ENCODE results near the gene ETS1. TPM values are rescaled to one million over a fixed set of nuclear protein-coding genes. Genes with fewer than 3 reads are reported as not detected.

Gene ETS1
- total RNA-seq, 2 experiments from 2014 or later = 203 to 466 TPM

GRCh38 chr11:128487978-128488377 is 99.4 kb downstream of the ETS1 start:
- TF ChIP-seq CTCF (conservative IDR thresholded peaks at IDR 0.05; ENCODE audit: low read length) = no peak
- TF ChIP-seq EZH2phosphoT487 (IDR thresholded peaks at IDR 0.05; ENCODE audit: borderline replicate concordance, low read depth, low read length) = no peak
- H3K79me2 ChIP-seq (ENCODE audit: insufficient read depth, low read depth, low read length) = peaks cover 90% of the 10 kb centered on the region
- H3K4me1 ChIP-seq (ENCODE audit: insufficient read depth, low read length, poor library complexity, severe bottlenecking) = peaks cover 39% of the 10 kb centered on the region
- H3K4me2 ChIP-seq (ENCODE audit: low read length) = no peak overlapping the region
- DNase-seq (ENCODE audit: low spot score) = no peak
- no peak overlapping the region for H2AFZ ChIP-seq (ENCODE audit: low read length)
- H3K9me3 ChIP-seq (ENCODE audit: low read length) = no peaks in the 10 kb centered on the region
- POLR2A ChIA-PET = interaction anchor here (0.7 kb wide), 1 partner anchor 9 kb away, joined by 3 read pairs; no protein-coding TSS in a partner anchor
- CTCF ChIA-PET (ENCODE audit: unreplicated experiment) = no interaction called here
- intact Hi-C loops (cut with micrococcal nuclease; ENCODE audit: unreplicated experiment) = no loop called here
- H3K9me2 ChIP-seq (ENCODE audit: insufficient read depth, low read length) = no peaks in the 10 kb centered on the region
- peaks cover 22% of the 10 kb centered on the region; the same call in 1 of the 2 replicates for H4K20me1 ChIP-seq (ENCODE audit: insufficient read depth, low read length)
- peaks cover 99% of the 10 kb centered on the region for H3K36me3 ChIP-seq (ENCODE audit: insufficient read depth, low read length)
- no peak overlapping the region for H3K4me3 ChIP-seq (ENCODE audit: low read depth, low read length, poor library complexity, severe bottlenecking)
- BruUV-seq (replicated peaks) = no TSS peak
- H3K27ac ChIP-seq (ENCODE audit: low read depth, low read length, poor library complexity, severe bottlenecking) = no peak overlapping the region

GRCh38 chr11:128484172-128484571 is 103.2 kb downstream of the ETS1 start:
- H3K4me1 ChIP-seq (ENCODE audit: insufficient read depth, low read length, poor library complexity, severe bottlenecking) = peaks cover 54% of the 10 kb centered on the region
- ChIA-PET POLR2A (interaction anchor here (0.7 to 1.6 kb wide), 8 partner anchors 8 to 144 kb away, joined by 3 to 7 read pairs (median 3); no protein-coding TSS in a partner anchor), CTCF (ENCODE audit: unreplicated experiment) (interaction anchor here (0.6 to 1.0 kb wide), 3 partner anchors 22 to 244 kb away, joined by 3 read pairs; no protein-coding TSS in a partner anchor)
- H3K9me2 ChIP-seq (ENCODE audit: insufficient read depth, low read length) = no peaks in the 10 kb centered on the region
- H3K36me3 ChIP-seq (ENCODE audit: insufficient read depth, low read length) = peaks cover 99% of the 10 kb centered on the region
- H3K9me3 ChIP-seq (ENCODE audit: low read length) = no peaks in the 10 kb centered on the region
- H2AFZ ChIP-seq (ENCODE audit: low read length) = no peak overlapping the region
- no peak for DNase-seq (ENCODE audit: low spot score)
- no TSS peak for BruUV-seq (replicated peaks)
- no peak overlapping the region for H3K4me3 ChIP-seq (ENCODE audit: low read depth, low read length, poor library complexity, severe bottlenecking)
- TF ChIP-seq CTCF (conservative IDR thresholded peaks at IDR 0.05; ENCODE audit: low read length) (0 out of 2 replicates have a peak, but pooled peaks have one; percentile 33), EZH2phosphoT487 (IDR thresholded peaks at IDR 0.05; ENCODE audit: borderline replicate concordance, low read depth, low read length) (no peak)
- H3K79me2 ChIP-seq (ENCODE audit: insufficient read depth, low read depth, low read length) = peaks cover 90% of the 10 kb centered on the region
- peaks cover 3% of the 10 kb centered on the region; the same call in 1 of the 2 replicates for H4K20me1 ChIP-seq (ENCODE audit: insufficient read depth, low read length)
- H3K4me2 ChIP-seq (ENCODE audit: low read length) = peak overlapping the region; percentile 5; the same call in 1 of the 2 replicates
- peak overlapping the region; percentile 49 for H3K27ac ChIP-seq (ENCODE audit: low read depth, low read length, poor library complexity, severe bottlenecking)
- intact Hi-C loops (cut with micrococcal nuclease; ENCODE audit: unreplicated experiment) = no loop called here

- Histone ChIP-seq H3K27ac (ENCODE audit: low read depth, low read length, poor library complexity, severe bottlenecking) (peak overlapping the region; percentile 49), H3K4me2 (ENCODE audit: low read length) (peak overlapping the region; percentile 21; the same call in 1 of the 2 replicates), H3K4me3 (ENCODE audit: low read depth, low read length, poor library complexity, severe bottlenecking) (no peak overlapping the region), H3K36me3 (ENCODE audit: insufficient read depth, low read length) (peaks cover 99% of the 10 kb centered on the region), H3K4me1 (ENCODE audit: insufficient read depth, low read length, poor library complexity, severe bottlenecking) (peaks cover 63% of the 10 kb centered on the region), H3K9me2 (ENCODE audit: insufficient read depth, low read length) (no peaks in the 10 kb centered on the region), H2AFZ (ENCODE audit: low read length) (no peak overlapping the region), H3K79me2 (ENCODE audit: insufficient read depth, low read depth, low read length) (peaks cover 91% of the 10 kb centered on the region; the same call in 1 of the 2 replicates), H4K20me1 (ENCODE audit: insufficient read depth, low read length) (peaks cover 3% of the 10 kb centered on the region; the same call in 1 of the 2 replicates), H3K9me3 (ENCODE audit: low read length) (no peaks in the 10 kb centered on the region)
- BruUV-seq (replicated peaks) = no TSS peak
- ChIA-PET POLR2A (interaction anchor here (0.6 to 1.5 kb wide), 7 partner anchors 9 to 260 kb away, joined by 3 to 4 read pairs (median 3); no protein-coding TSS in a partner anchor), CTCF (ENCODE audit: unreplicated experiment) (interaction anchor here (0.6 to 1.0 kb wide), 3 partner anchors 22 to 146 kb away, joined by 3 read pairs; no protein-coding TSS in a partner anchor)
- no peak for DNase-seq (ENCODE audit: low spot score)
- intact Hi-C loops (cut with micrococcal nuclease; ENCODE audit: unreplicated experiment) = no loop called here
- TF ChIP-seq EZH2phosphoT487 (IDR thresholded peaks at IDR 0.05; ENCODE audit: borderline replicate concordance, low read depth, low read length) (no peak), CTCF (conservative IDR thresholded peaks at IDR 0.05; ENCODE audit: low read length) (no peak)
Observed at GRCh38 chr11:128483211-128483788, 104.1 kb downstream of the ETS1 start.
